Medulla oblongata (tissue), 1 donor: ENCODE results near the gene CHKA.

Experiments used
- DNase-seq: peaks from one replicate; pipeline ENCODE4 v3.0.0-alpha.2; 2015; ENCODE audit errors: extremely low spot score

Gene CHKA

DNA sequence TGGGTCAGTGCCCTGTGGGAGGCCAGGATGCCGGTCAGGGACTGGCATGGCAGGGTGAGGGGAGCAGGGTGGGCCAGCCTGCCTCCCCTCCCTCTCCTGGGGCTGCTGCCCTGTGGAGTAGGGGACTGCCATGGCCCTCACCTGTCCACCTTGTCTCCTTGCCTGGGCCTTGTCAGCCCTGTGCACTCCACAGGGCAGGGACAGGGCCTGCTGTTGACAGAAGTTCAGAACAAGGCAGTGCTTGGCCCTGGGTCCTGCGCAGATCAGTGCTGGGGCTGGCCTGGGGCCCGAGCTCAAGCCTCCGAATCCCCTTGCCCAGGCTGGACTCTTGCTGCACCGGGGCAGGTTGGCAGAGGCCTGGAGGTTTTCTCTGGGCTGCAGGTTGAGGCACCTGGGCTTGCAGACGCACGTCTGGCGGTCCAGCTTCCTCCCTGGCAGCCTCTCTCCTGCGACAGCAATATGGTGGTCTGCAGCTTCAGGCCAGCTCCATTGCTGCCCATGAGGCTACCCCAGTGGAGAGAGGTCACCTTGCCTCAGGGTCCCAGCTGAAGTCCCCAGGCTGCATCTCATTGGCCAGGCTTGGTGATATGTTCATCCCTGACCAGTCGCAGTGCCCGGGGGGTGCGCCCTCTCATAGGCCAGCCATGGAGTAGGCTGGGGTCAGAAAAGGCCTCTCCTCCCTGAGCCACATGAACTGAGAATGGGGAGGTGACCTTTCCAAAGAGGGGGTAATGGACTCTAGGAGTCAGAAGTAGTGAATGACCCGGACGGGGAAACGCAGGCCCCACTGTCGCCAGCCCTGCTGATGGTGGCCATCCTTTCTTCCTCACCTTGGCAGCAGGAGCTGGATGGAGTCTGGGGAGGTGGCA, 21.5 kb upstream of the CHKA start:
- DNase-seq: no peak

DNA sequence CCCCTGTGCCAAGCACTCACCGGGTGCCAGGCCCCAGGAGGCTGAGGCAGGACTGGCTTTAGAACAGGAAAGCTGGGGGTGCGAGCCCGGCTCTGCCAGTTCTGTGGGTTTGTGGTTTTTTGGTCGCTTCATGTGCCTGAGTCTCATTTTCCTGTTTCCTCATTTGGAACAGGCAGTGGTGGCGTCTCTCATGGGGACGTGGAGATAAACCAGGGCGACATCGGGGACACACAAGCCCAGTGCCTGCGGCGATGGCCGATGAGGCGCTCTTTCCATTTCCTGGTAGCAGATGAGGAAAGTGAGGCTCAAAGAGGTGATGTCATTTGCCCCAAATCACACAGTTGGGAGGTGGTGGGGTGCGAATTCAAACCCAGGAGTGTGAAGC, 20.8 kb upstream of the CHKA start:
- DNase-seq: peak; percentile 48

DNA sequence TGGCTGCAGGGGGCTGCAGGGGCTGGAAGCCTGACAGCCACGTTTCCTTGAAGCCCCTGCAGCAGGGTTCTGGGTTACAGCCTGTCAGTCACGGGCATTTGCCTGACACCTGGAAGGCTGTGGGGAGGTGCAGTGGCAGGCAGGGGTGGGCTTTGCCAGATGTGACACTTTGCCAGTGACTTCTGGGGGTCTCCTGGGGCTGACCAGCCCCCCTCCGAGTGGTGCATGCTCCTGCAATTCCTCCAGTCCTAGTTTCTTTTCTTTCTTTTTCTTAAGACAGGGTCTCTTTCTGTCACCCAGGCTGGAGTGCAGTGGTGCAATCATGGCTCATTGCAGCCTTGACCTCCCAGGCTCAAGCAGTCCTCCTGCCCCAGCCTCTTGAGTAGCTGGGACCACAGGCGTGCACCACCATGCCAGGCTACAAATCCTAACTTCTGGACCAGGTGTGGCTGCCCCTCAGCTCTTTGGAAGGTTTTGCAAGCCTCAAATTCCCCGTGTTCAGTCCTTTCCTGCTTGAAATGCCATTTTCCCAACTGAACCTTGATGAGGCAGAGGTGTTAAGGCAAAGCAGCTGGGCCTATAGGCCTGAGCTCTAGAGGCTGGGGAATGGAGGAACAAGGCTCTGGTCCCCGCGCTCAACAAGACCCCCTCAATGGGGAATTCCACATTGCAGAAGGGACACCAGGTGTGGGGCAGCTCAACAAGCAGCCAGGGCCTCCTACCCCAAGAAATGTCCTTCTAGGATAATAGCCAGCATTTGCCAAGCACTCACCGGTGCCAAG, 20.2 kb upstream of the CHKA start:
- DNase-seq: no peak

DNA sequence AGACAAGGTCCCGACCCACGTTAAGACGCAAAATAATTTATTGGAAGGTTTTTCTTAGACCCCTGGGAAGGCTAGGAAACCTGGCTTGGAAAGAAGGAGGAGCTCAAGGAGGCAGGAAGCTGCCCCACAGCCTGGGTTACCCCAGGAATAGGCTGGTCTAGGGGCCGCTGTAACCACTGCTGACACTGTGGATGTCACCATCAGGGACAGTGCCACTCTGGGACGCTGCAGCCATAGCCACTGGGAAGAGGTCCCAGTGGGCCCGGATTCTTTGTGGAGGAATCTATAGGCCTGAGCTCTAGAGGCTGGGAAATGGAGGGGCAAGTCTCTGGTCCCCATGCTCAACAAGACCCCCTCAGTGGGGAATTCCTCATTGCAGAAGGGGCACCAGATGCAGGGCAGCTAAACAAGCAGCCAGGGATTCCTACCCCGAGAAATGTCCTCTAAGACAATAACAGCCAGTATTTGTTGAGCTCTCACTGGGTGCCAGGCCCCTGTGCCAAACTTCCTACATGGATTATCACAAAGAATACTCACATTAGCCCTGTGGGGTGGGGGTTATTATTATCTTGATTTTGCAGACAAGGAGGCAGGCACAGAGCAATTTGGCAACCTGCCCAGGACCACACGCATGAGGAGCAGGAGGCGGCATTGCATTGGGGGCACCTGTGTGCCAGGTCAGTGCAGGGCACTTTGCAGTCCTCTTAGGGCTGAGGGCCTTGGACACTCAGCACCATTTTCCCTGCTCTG, 19.5 kb upstream of the CHKA start:
- peak; percentile 54 for DNase-seq

DNA sequence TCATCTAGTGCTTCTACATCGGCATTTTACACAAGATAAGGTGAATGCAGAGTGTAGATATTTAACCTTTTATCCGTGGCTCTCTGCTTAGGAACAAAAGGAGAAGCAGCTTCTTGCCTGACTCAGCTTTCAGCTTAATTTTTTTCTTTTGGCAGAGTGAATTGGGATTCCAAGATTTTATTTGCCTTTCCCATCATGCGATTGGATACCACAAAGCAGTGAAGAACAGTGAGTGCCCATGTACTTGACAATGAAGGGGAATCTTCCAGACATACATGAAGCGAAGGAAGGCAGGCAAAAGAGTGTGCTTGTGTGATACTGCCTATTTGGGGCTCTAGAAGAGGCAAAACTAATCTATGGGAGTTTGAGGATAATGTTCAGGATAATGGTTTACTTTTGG, 17.0 kb upstream of the CHKA start:
- no peak for DNase-seq

DNA sequence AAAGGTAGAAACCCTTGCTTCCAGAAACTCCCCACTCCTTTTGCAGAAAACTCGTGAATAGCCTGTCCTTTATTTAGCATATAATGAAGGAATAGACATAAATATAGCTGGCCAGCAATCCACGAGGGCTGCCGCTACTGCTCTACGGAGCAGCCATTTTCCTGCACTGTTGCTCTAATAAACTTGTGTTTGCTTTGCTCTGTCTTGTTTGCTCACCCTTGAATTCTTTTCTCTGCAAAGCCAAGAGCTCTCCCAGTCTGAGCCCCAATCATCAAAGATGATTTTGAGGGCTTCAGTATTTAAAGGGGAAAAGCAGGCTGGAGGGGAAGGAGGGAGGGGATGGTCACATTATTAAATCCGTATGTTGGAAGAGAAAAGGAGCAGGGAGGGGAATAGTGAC, 16.6 kb upstream of the CHKA start:
- no peak for DNase-seq

DNA sequence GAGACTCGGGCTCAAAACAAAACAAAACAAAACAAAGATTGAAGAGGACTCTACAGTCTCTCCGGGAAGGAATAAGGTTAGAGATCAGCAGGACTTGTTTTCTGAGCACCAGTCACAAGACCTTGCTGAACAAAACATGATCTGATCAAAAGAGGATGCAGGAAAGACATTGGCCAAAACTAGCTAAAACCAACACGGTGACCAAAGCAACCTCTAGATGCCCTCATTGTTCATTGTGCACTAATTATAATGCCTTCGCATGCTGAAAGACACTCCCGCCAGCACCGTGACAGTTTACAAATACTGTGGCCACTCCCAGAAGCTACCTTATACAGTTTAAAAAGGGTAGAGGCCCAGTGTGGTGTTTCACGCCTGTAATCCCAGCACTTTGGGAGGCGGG, 15.7 kb upstream of the CHKA start:
- no peak for DNase-seq

DNA sequence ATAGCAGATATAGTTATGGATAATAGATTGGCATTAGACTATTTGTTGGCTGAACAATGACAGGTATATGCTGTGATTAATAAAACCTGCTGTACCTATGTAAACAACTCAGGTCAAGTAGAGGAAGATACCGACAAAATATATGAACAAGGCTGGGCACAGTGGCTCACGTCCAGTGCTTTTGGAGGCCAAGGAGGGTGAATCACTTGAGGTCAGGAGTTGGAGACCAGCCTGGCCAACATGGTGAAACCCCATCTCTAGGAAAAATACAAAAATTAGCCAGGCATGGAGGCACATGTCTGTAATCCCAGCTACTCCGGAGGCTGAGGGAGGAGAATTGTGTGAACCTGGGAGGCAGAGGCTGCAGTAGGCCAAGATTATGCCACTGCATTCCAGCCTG, 14.0 kb upstream of the CHKA start:
- DNase-seq: no peak

DNA sequence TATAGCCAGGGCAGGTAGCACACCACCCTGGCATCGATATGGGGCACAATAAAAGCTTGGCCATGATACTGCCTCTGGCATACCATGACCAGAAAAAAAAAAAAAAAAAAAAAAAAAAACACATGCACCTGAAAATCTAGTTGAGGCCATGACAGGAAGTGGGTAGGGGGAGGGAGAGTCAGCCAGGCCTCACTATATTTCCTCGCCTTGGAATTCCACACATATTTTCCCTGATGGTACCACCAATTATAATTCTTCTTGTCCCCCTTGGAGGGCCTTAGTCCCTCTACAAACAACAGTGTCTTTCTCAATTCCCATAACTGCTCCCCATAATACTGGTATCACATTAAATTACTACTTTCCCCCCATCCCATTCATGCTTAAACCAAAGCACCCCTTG, 12.6 kb upstream of the CHKA start:
- no peak for DNase-seq

DNA sequence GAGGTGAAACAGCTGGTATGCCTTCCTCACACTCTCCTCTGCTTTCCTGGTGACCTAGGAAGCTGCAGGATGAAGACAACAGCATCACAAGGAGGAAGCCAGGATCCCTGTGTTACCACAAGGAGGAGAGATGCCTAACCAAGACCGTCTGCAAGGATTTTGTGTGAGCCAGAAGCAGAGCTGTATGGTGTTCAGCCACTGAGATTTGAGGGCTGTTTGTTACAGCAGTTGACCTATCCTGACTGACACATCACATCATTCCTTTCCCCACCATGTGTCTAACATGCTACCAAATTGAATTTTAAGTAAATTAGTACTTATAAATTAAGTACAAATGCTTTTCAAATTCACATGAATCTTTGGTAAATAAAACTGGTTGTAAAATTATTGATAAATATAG, 8.9 kb upstream of the CHKA start:
- DNase-seq: no peak

DNA sequence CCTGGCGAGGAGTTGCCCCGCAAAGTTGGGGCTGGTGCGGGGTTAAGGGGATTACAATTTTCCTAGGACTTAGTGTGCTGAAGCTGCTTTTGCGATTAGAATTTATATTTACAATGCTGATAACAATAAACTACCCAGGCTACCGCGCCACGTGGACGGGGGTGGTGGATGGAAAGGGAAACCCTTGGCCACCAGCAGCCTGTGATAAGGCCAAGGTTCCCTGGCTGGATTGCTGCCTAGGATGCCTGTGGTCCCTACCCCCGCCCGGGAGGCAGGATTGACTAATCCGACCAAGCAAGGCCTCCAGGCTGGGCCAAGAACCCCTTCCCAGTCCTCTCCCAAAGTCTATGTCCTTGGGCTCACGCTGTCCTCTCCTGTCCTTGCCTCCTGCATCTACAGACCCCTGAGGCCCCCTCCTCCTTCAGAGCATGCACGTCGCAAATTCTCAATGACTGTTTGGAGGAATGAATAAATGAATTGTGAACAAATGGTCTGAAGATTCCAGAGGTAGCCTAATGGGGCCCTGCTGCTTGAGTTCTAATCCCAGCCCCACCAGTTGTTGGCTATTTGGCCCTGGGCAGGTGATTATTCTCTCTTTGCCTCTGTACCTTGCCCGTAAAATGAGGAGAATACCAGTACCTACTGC, 7.6 kb upstream of the CHKA start:
- no peak for DNase-seq

DNA sequence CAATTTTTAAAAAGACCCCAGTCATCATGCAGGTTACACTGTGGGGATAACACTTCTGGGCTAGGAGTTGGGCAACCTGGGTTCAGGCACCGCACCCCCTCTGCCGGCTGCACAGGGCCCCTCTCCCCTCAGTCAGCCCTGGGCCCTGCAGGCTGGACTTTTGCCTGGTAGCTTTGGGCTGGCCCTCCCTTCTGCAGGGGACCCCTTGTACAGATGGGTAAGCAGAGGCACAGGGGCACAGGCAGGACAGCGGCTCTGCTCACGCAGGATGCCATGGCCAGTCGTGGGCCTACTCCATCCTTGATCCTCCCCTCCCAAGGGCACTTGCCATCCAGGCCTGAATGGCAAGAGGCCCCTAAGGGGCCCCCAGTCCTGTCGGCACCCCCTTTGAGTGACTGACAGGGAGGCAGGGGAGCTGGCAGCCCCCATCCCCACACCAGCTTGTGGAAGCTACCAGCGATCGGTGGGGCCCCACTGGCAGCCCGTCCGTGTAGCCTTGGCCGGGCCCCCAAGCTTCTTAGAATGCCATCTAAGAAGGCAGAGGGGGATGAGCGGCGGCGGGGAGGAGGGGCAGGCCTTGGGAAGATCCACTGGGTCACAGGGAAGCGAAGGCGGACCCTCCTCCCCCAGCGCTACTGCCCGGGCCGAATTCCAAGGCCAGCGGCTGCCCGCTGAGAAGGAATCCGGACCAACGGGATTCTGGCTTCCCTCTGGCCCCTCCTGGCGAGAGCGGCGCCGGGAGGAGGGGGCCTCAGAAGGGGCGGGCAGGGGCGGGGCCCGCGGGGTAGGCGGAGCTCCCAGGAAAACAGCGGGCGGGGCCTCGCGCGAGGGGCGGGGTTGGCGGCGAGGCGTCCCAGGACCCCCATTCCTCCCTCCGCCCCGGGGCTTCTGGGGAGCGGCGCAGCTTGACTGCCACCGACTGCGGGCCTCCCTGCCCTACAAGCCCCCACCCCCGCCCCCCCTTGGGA, 6.8 kb upstream of the CHKA start:
- DNase-seq: peak; percentile 66

DNA sequence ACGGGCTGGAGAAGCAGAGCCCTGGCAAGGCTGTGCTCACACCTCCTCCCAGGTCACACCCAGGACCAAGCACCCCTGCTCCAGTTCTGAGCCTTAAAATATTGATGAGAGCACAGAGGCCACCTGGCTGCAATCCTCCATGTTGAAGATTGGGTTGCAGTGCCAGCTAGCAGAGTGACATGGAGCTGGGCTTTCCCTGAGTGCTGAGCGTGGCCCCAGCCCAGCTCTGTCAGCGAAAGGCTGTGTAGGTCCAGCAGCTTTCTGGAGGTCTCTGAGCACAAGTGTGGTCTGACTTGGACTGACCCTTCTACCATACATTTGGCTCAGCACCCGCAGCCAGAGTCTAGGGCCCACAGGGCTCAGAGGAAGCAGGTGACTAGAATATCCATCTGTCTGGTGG, 4.0 kb upstream of the CHKA start:
- no peak for DNase-seq

DNA sequence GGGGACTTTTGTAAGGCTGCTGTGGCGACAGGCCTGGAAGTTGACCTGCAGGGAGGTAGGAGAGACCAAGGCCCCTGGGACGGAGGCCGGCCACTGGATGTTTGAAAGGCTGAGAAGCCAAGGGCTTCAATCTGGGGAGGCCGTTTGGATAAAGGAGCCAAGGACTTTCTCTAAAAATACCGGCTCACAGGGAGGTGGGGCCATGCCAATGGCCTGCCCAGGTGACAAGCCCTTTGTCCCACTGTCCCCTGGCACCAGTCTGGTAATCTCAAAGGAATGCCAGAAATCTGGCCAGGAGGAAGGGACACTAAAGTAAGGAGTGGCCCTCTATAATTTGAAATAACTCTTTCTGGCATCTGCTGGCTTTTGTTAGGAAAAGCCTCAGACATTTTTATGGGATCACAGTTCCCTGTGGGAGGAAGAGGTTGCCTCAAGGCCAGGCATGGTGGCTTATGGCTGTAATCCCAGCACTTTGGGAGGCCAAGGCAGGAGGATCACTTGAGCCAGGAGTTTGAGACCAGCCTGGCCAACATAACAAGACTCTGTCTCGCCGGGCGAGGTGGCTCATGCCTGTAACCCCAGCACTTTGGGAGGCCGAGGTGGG, 1.9 kb upstream of the CHKA start:
- no peak for DNase-seq

DNA sequence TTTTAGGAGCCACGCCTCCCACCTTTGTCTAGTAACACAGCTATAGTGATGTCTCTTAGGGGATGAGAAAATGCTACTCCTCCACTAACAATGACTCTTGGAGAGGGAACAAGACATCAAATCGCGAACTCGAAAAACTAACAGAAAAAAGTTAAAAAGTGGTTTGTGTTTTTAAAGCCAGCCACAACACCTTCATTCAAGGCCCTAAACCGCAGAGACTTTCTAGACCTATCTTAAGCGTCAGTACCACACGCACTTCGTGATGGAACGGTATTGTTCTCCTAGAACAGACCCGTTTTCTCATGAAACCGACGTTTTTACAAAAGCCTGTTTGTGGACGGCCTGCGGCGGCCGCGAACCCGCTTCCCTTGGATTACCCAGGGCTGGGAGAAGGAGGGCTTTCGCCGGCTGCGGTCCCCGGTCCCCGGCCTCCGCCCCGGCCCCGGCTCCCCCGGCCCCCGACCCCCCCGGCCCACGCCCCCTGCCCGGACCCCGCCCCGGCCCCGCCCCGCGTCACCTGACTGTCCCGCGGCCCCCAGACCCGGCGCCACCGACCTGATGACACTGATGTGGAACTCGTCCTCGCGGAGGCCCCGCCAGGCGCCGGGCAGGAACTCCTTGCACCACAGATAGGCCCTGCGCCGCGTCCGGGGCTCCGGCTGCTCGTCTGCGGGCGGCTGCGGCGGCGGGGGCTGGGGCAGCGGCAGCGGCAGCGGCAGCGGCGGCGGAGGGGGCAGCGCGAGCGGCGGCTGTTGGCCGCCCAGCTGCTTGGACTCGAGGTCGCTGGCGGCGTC, 718 bp downstream of the CHKA start:
- DNase-seq: peak; percentile 71

DNA sequence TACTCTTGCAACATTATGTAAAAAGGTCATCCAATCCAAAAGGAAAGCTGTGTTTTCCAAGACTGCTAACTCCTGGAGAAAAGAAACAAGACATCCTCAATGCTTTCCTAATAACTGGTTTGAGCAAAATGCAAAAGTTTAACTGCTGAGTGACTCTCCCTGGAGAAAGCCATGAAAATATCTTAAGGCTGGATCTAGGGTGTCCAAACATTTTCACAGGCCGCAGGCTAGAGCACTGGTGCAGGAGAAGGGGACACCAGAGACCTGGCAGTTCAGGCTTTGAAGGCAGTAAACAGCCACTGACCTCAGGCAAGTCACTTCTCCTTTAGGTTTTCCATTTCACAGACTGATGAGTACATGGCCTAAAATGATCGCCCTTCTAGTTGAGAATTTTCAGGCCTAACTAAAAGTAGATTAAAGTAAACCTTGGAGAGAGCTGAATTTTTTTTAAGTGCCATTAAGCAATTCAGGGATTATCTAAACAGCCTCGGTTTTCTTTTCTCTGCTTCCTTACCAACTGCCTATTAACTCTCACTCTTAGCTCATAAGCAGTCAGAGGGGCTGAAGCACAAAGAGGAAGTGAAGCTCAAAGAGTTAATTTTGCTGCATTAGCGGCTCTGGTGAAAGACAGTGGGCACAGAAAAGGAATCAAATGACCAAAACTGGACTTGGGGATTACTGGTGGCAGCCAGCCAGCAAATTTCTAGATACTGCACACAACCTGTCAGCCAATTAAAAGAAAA, 2.3 kb downstream of the CHKA start:
- DNase-seq: peak; percentile 73

DNA sequence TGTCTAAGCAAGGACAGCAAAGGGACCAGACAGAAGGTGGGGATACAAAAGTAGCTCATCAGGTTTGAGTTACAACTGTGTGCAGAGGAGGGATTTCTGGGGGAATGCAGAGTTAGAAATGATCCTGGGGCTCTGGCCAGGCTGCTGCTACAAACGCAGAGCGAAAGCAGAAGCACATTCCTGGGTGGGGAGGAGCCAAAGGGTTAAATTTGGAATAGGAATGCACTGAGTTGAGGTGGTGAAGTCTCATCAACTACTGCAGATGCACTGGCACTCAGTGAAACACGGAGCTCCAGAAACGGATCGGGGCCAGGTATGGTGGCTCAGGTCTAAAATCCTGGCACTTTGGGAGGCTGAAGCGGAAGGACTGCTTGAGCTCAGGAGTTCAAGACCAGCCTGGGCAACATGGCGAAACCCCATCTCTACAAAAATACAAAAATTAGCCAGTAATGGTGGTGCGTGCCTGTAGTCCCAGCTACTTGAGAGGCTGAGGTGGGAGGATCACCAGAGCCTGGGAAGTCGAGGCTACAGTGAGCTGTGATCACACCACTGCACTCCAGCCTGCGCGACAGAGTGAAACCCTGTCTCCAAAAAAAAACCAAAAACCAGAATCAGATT, 3.2 kb downstream of the CHKA start:
- no peak for DNase-seq

DNA sequence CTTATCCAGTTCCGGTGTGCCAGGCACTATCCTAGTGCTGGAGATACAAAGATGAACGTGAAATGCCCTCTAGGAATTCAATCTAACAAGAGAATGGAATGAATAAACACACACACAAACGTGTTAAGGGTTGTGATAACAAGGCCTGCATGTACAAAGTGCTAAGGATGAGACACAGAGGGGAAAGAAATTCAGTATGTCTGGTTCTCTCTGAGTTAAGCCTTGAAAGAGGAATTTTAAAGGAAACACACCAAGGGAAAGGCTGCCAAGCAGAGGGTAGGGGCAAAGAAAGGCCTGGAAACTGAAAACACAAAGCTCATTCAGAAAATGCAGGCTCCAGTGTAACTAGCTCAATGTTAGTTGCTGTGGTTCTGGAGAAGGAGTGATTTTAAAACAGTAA, 4.2 kb downstream of the CHKA start:
- peak; percentile 65 for DNase-seq
